Measurements from ENCODE around the gene CORO1C. TPM values are rescaled to one million over a fixed set of nuclear protein-coding genes. Genes with fewer than 3 reads are reported as not detected.
A peak's percentile ranks its signal among the peaks of the same experiment; 100 is the strongest.

Gene CORO1C
- total RNA-seq, 4 donors from 2014 or later: 68.1 to 153 (median 128) TPM

DNA sequence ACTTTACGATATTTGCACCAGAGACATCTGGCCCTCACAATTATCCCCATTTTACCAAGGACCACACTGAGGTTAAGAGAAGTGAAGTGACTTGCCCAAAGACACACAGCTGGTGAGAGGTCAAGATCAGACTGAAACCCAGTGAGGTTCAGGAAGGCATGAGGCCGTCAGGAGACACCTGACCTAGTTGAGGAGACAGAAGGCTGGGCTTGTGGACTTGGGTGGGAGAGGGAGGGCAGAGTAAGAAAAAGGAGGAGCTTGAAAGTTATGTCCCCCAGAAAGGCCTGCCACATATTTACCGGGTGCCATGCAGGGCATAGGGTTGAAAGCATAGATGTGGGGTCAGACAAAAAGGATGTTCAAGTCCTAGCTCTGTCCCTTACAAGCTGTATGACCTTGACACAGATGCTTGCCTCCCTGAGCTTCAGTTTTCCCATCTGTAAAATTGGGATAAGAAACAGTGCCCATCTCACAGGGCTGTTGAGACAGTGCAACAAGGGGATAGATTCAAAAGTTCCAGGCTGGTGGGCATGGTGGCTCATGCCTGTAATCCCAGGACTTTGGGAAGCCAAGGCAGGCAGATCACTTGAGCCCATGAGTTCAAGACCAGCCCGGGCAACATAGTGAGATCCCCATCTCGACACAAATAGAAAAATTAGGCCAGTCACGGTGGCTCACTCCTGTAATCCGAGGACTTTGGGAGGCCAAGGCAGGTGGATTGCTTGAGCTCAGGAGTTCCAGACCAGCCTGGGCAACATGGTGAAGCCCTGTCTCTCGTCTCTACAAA is 104.0 kb downstream of the CORO1C start:
- WGBS, 2 donors (ENCODE audit: low coverage in 1 of 2): 85 to 96% methylated on average over 2 to 8 of the region's 8 CpGs
- in situ Hi-C loops (cut with MboI; ENCODE audit: low pct_ligation_motif_present in 1 of 4, low pct_unique_long_range_greater_than_20kb in 1 of 4, low sequenced_read_pairs in 3 of 4): no loop called here
- H3K4me3 ChIP-seq: no peak overlapping the region
- peak overlapping the region in 1 of 4 donors; percentile 11 for H3K27ac ChIP-seq
- TF ChIP-seq POLR2A (IDR thresholded peaks at IDR 0.05) (no peak), POLR2AphosphoS5 (IDR thresholded peaks at IDR 0.05) (no peak), EP300 (IDR thresholded peaks at IDR 0.05; ENCODE audit: low read depth) (no peak)
- TF ChIP-seq, protein P1, sequence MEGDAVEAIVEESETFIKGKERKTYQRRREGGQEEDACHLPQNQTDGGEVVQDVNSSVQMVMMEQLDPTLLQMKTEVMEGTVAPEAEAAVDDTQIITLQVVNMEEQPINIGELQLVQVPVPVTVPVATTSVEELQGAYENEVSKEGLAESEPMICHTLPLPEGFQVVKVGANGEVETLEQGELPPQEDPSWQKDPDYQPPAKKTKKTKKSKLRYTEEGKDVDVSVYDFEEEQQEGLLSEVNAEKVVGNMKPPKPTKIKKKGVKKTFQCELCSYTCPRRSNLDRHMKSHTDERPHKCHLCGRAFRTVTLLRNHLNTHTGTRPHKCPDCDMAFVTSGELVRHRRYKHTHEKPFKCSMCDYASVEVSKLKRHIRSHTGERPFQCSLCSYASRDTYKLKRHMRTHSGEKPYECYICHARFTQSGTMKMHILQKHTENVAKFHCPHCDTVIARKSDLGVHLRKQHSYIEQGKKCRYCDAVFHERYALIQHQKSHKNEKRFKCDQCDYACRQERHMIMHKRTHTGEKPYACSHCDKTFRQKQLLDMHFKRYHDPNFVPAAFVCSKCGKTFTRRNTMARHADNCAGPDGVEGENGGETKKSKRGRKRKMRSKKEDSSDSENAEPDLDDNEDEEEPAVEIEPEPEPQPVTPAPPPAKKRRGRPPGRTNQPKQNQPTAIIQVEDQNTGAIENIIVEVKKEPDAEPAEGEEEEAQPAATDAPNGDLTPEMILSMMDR (IDR thresholded peaks at IDR 0.05): no peak
- H3K36me3 ChIP-seq: no peaks in the 10 kb centered on the region
- H3K4me1 ChIP-seq: peaks cover 0 to 40% (median 17%) of the 10 kb centered on the region in 4 donors
- no peaks in the 10 kb centered on the region for H3K9me3 ChIP-seq
- intact Hi-C loops (cut with DNase I; ENCODE audit: low total_unique reads): no loop called here
- no peaks in the 10 kb centered on the region for H3K27me3 ChIP-seq
- DNase-seq: no peak

- 75% methylated on average over 3 of the region's 3 CpGs; no CpG with 5 or more reads in 1 of the 2 donors for WGBS, 2 donors (ENCODE audit: low coverage in 1 of 2)
- DNase-seq: no peak
- H3K27ac ChIP-seq: no peak overlapping the region
- no peak overlapping the region for H3K4me3 ChIP-seq
- intact Hi-C loops (cut with DNase I; ENCODE audit: low total_unique reads): no loop called here
- no peaks in the 10 kb centered on the region for H3K27me3 ChIP-seq
- in situ Hi-C loops (cut with MboI; ENCODE audit: low pct_ligation_motif_present in 1 of 4, low pct_unique_long_range_greater_than_20kb in 1 of 4, low sequenced_read_pairs in 3 of 4): no loop called here
- H3K36me3 ChIP-seq: no peaks in the 10 kb centered on the region
- TF ChIP-seq POLR2A (IDR thresholded peaks at IDR 0.05) (no peak), EP300 (IDR thresholded peaks at IDR 0.05; ENCODE audit: low read depth) (no peak), POLR2AphosphoS5 (IDR thresholded peaks at IDR 0.05) (no peak)
- TF ChIP-seq, protein P1 (IDR thresholded peaks at IDR 0.05): no peak
- H3K9me3 ChIP-seq: no peaks in the 10 kb centered on the region
- H3K4me1 ChIP-seq: peaks cover 0 to 30% (median 10%) of the 10 kb centered on the region in 4 donors
Measured at GRCh38 chr12:108625228-108625627, 106.1 kb downstream of the CORO1C start.

- Histone ChIP-seq H3K9me3 (no peaks in the 10 kb centered on the region), H3K27me3 (no peaks in the 10 kb centered on the region), H3K27ac (no peak overlapping the region), H3K4me1 (peaks cover 0 to 19% (median 2%) of the 10 kb centered on the region in 4 donors), H3K4me3 (no peak overlapping the region), H3K36me3 (no peaks in the 10 kb centered on the region)
- DNase-seq: no peak
- WGBS, 2 donors (ENCODE audit: low coverage in 1 of 2): 92% methylated on average over 8 of the region's 8 CpGs; no CpG with 5 or more reads in 1 of the 2 donors
- in situ Hi-C loops (cut with MboI; ENCODE audit: low pct_ligation_motif_present in 1 of 4, low pct_unique_long_range_greater_than_20kb in 1 of 4, low sequenced_read_pairs in 3 of 4): no loop called here
- intact Hi-C loops (cut with DNase I; ENCODE audit: low total_unique reads): no loop called here
- TF ChIP-seq POLR2A (IDR thresholded peaks at IDR 0.05) (no peak), EP300 (IDR thresholded peaks at IDR 0.05; ENCODE audit: low read depth) (no peak), POLR2AphosphoS5 (IDR thresholded peaks at IDR 0.05) (no peak)
- TF ChIP-seq, protein P1 (IDR thresholded peaks at IDR 0.05): no peak
Measured at GRCh38 chr12:108623577-108623976, 107.7 kb downstream of the CORO1C start.

DNA sequence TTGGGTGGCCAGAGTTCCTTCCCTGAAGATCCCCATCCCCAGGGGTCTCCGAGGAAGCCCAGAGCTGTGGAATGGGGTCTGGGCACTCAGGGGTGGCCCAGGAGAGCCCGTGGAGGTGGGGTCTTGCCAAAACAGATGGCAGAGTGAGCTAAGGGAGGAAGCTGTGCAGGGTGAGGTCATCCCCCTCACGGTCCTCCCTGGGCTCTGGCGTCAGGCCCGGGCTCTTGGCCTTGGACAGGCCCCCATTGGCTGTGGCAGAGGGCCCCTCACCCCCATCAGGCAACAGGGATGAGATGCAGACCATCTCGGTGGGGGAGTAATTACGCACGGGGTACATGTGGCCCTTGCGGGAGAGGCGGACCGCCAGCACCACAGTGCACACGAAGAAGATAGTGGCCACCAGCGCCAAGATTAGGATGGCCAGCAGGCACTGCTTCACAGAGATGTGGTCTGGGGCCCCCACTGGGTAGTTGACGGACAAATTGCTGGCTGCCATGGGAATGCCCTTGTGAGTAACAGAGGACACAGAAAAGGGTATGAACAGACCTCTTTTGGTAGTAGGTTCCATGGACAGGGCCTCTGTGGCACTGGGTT is 108.3 kb downstream of the CORO1C start:
- Histone ChIP-seq H3K4me3 (no peak overlapping the region), H3K27me3 (no peaks in the 10 kb centered on the region), H3K36me3 (no peaks in the 10 kb centered on the region), H3K27ac (no peak overlapping the region), H3K9me3 (no peaks in the 10 kb centered on the region), H3K4me1 (peaks cover 0 to 18% (median 0%) of the 10 kb centered on the region in 4 donors)
- in situ Hi-C loops (cut with MboI; ENCODE audit: low pct_ligation_motif_present in 1 of 4, low pct_unique_long_range_greater_than_20kb in 1 of 4, low sequenced_read_pairs in 3 of 4): no loop called here
- no peak for DNase-seq
- no peak for TF ChIP-seq POLR2A (IDR thresholded peaks at IDR 0.05)
- no peak for TF ChIP-seq EP300 (IDR thresholded peaks at IDR 0.05; ENCODE audit: low read depth)
- no peak for TF ChIP-seq POLR2AphosphoS5 (IDR thresholded peaks at IDR 0.05)
- TF ChIP-seq, protein P1 (IDR thresholded peaks at IDR 0.05): no peak
- intact Hi-C loops (cut with DNase I; ENCODE audit: low total_unique reads): no loop called here
- 89% methylated on average over 14 of the region's 14 CpGs; no CpG with 5 or more reads in 1 of the 2 donors for WGBS, 2 donors (ENCODE audit: low coverage in 1 of 2)

Data from transverse colon (tissue), 4 donors.